HCT116 (cell line): ENCODE results near the gene PAX5. TPM values are rescaled to one million over a fixed set of nuclear protein-coding genes. Genes with fewer than 3 reads are reported as not detected.

Experiments
- ATAC-seq: fragments of 200-7000 bp; cut with Tn5 transposase; 2 replicates; pipeline ENCODE4 v1.9.1; 2020; ENCODE audit warnings: mild to moderate bottlenecking, moderate library complexity
- BruUV-seq: library from RNA; stranded (reverse); fragments of 400-500 nt; replicated peaks from 2 replicates; lab custom pipeline; 2021; lab: Mats Ljungman, UMichigan
- CTCF ChIA-PET: fragments of 300-600 bp; sonication (Branson Sonifier 250); formaldehyde crosslinking; loops from one replicate; lab custom pipeline; 2021; ENCODE audit warnings: antibody characterized with exemption; lab: Charles Lee
- POLR2A ChIA-PET: fragments of 300-600, 350-600 bp; sonication (Branson Sonifier 250); formaldehyde crosslinking; loops from one replicate; lab custom pipeline; 2021; ENCODE audit warnings: antibody characterized with exemption; lab: Charles Lee
- RAD21 ChIA-PET, 2 experiments: fragments of 300-600 bp; sonication (Branson Sonifier 250); formaldehyde crosslinking; loops; one replicate each; lab custom pipeline; 2023; ENCODE audit warnings: low total read pairs in 2 of 2; ENCODE audit not compliant: uncharacterized antibody in 2 of 2, unreplicated experiment in 2 of 2, low non-redundant PET in 1 of 2; lab: Charles Lee
- DNase-seq: peaks from one replicate; pipeline ENCODE4 v3.0.0-alpha.2; 2010; ENCODE audit warnings: low read depth, low spot score
- H2AFZ ChIP-seq: fragments of 200-600 bp; shearing (Covaris generic), sonication (generic); 2 replicates; pipeline ENCODE4 v1.6.1; 2017; ENCODE audit warnings: low read depth, mixed run types, mixed read lengths, antibody characterized with exemption, low read length; ENCODE audit not compliant: poor library complexity, severe bottlenecking
- H3K27ac ChIP-seq: 2 replicates; pipeline ENCODE4 v1.5.1; 2012; ENCODE audit warnings: low read depth, low read length
- H3K27me3 ChIP-seq: fragments of 200-600 bp; sonication (generic); 2 replicates; pipeline ENCODE4 v1.6.1; 2016; ENCODE audit warnings: mixed run types, low read length, mixed read lengths; ENCODE audit not compliant: insufficient read depth
- H3K36me3 ChIP-seq, 2 experiments: fragments of 200-500 bp in 1 of 2; fragments of 200-600 bp in 1 of 2; sonication (Bioruptor generic) in 1 of 2; sonication (generic) in 1 of 2; 2 replicates each; pipeline versions ENCODE4 v1.5.1 to v1.6.1; 2014 to 2016; ENCODE audit warnings: low read length in 2 of 2, inconsistent platforms in 1 of 2, mixed read lengths in 1 of 2, mixed run types in 1 of 2; ENCODE audit not compliant: insufficient read depth in 2 of 2, control insufficient read depth in 1 of 2
- H3K4me1 ChIP-seq, 2 experiments: fragments of 200-600 bp in 1 of 2; sonication (generic) in 1 of 2; 2 replicates each; pipeline versions ENCODE4 v1.5.1 to v1.6.1; 2012 to 2017; ENCODE audit warnings: low read length in 2 of 2, inconsistent platforms in 1 of 2, mild to moderate bottlenecking in 1 of 2, mixed read lengths in 1 of 2, mixed run types in 1 of 2, moderate library complexity in 1 of 2; ENCODE audit not compliant: insufficient read depth in 2 of 2, control insufficient read depth in 1 of 2
- H3K4me2 ChIP-seq: fragments of 200-600 bp; sonication (generic); 2 replicates; pipeline ENCODE4 v1.6.1; 2017; ENCODE audit warnings: mixed run types, low read length, mixed read lengths
- H3K4me3 ChIP-seq, 2 experiments: fragments of 200-600 bp in 1 of 2; sonication (generic) in 1 of 2; replicated peaks in 1 of 2; 2 replicates each; pipeline ENCODE4 v1.5.1; 2011 to 2016; ENCODE audit warnings: low read length in 2 of 2, control low read depth in 1 of 2, low read depth in 1 of 2, mild to moderate bottlenecking in 1 of 2, mixed read lengths in 1 of 2, mixed run types in 1 of 2
- H3K79me2 ChIP-seq: fragments of 200-600 bp; sonication (generic); 2 replicates; pipeline ENCODE4 v1.6.1; 2017; ENCODE audit warnings: mild to moderate bottlenecking, mixed run types, low read length, moderate library complexity, mixed read lengths; ENCODE audit not compliant: insufficient read depth
- H3K9ac ChIP-seq: fragments of 200-600 bp; sonication (generic); 2 replicates; pipeline ENCODE4 v1.6.1; 2016; ENCODE audit warnings: low read length, mixed read lengths
- H3K9me2 ChIP-seq: fragments of 200-600 bp; sonication (generic), shearing (Covaris generic); 2 replicates; pipeline ENCODE4 v1.6.1; 2017; ENCODE audit warnings: mixed run types, mild to moderate bottlenecking, moderate library complexity; ENCODE audit not compliant: insufficient read depth
- H3K9me3 ChIP-seq, 2 experiments: fragments of 200-500 bp in 1 of 2; fragments of 200-600 bp in 1 of 2; sonication (Bioruptor generic) in 1 of 2; sonication (generic) in 1 of 2; 2 replicates each; pipeline ENCODE4 v1.6.1; 2014 to 2017; ENCODE audit warnings: low read length in 2 of 2, mixed read lengths in 2 of 2, inconsistent platforms in 1 of 2, low read depth in 1 of 2, mild to moderate bottlenecking in 1 of 2, mixed run types in 1 of 2, moderate library complexity in 1 of 2; ENCODE audit not compliant: control insufficient read depth in 1 of 2, insufficient read depth in 1 of 2
- H4K20me1 ChIP-seq: fragments of 200-600 bp; sonication (generic), shearing (Covaris generic); 2 replicates; pipeline ENCODE4 v1.6.1; 2017; ENCODE audit warnings: mixed run types, mild to moderate bottlenecking, moderate library complexity; ENCODE audit not compliant: insufficient read depth
- CEBPB ChIP-seq: IDR thresholded peaks from 2 replicates; pipeline ENCODE4 v1.6.1; 2012; ENCODE audit warnings: low read depth
- EGR1 ChIP-seq: IDR thresholded peaks from 2 replicates; pipeline ENCODE4 v1.6.1; 2012; ENCODE audit warnings: low read depth
- ELF1 ChIP-seq: IDR thresholded peaks from 2 replicates; pipeline ENCODE4 v1.6.1; 2012; ENCODE audit warnings: low read depth, borderline replicate concordance
- EZH2 ChIP-seq: fragments of 200-600 bp; sonication (generic); IDR thresholded peaks from 2 replicates; pipeline ENCODE4 v1.6.1; 2017; ENCODE audit warnings: antibody characterized with exemption, mixed run types
- EZH2phosphoT487 ChIP-seq: fragments of 200-600 bp; IDR thresholded peaks from 2 replicates; pipeline ENCODE4 v1.6.1; 2018; ENCODE audit warnings: antibody characterized with exemption, borderline replicate concordance
- JUND ChIP-seq: IDR thresholded peaks from 2 replicates; pipeline ENCODE4 v1.6.1; 2012
- POLR2A ChIP-seq: IDR thresholded peaks from 2 replicates; pipeline ENCODE4 v1.7.0; 2011; ENCODE audit warnings: borderline replicate concordance; ENCODE audit not compliant: insufficient read depth, insufficient read length; ENCODE audit errors: extremely low read depth
- POLR2AphosphoS5 ChIP-seq: IDR thresholded peaks from 2 replicates; pipeline ENCODE4 v1.6.1; 2011; ENCODE audit warnings: mild to moderate bottlenecking, low read depth, low read length, moderate library complexity
- RAD21 ChIP-seq: IDR thresholded peaks from 2 replicates; pipeline ENCODE4 v1.6.1; 2012; ENCODE audit warnings: low read depth, mild to moderate bottlenecking
- SIN3A ChIP-seq: IDR thresholded peaks from 2 replicates; pipeline ENCODE4 v1.6.1; 2012; ENCODE audit warnings: low read depth
- SRF ChIP-seq: IDR thresholded peaks from 2 replicates; pipeline ENCODE4 v1.6.1; 2012; ENCODE audit warnings: low read depth
- TCF7L2 ChIP-seq: IDR thresholded peaks from 2 replicates; pipeline ENCODE4 v1.7.0; 2011; ENCODE audit warnings: borderline replicate concordance, inconsistent platforms; ENCODE audit not compliant: insufficient read depth, insufficient read length; ENCODE audit errors: extremely low read depth
- YY1 ChIP-seq: IDR thresholded peaks from 2 replicates; pipeline ENCODE4 v1.6.1; 2011; ENCODE audit warnings: low read length, low read depth, moderate library complexity, mild to moderate bottlenecking; ENCODE audit not compliant: insufficient replicate concordance; ENCODE audit errors: extremely low read depth
- ZNF274 ChIP-seq: fragments of 200-500 bp; sonication (Bioruptor generic); IDR thresholded peaks from 2 replicates; pipeline ENCODE4 v1.6.1; 2014; ENCODE audit warnings: mild to moderate bottlenecking, low read depth, low read length, inconsistent platforms
- intact Hi-C: fragments of 100-400 bp; cut with micrococcal nuclease; formaldehyde crosslinking; loops from 2 replicates; pipeline ENCODE4 v1.10.0; 2022
- total RNA-seq: library from RNA; stranded (reverse); gene quantifications from one replicate; pipeline ENCODE4 v1.2.1, GENCODE V29; 2021; ENCODE audit not compliant: unreplicated experiment
- TF ChIP-seq, protein P1 (sequence below): IDR thresholded peaks from 2 replicates; pipeline ENCODE4 v1.6.1; 2011; ENCODE audit warnings: mild to moderate bottlenecking, low read length, moderate library complexity; ENCODE audit not compliant: insufficient replicate concordance; ENCODE audit errors: extremely low read depth
- TF ChIP-seq, protein P2 (sequence below), 3 experiments: fragments of 200-600 bp in 1 of 3; sonication (generic) in 1 of 3; IDR thresholded peaks in 2 of 3; conservative IDR thresholded peaks in 1 of 3; 2 replicates each; pipeline ENCODE4 v1.5.1; 2012 to 2017; ENCODE audit warnings: low read depth in 2 of 3, low read length in 2 of 3, antibody characterized with exemption in 1 of 3, borderline replicate concordance in 1 of 3, control low read depth in 1 of 3, mild to moderate bottlenecking in 1 of 3, mixed read lengths in 1 of 3, mixed run types in 1 of 3, moderate library complexity in 1 of 3; ENCODE audit not compliant: insufficient read depth in 1 of 3
- TF ChIP-seq, protein P3 (sequence below): IDR thresholded peaks from 2 replicates; pipeline ENCODE4 v1.6.1; 2012; ENCODE audit warnings: low read depth
- TF ChIP-seq, protein P4 (sequence below): IDR thresholded peaks from 2 replicates; pipeline ENCODE4 v1.6.1; 2012

The PAX5 gene
- total RNA-seq, 1 experiment from 2014 or later: 0.17 TPM

DNA sequence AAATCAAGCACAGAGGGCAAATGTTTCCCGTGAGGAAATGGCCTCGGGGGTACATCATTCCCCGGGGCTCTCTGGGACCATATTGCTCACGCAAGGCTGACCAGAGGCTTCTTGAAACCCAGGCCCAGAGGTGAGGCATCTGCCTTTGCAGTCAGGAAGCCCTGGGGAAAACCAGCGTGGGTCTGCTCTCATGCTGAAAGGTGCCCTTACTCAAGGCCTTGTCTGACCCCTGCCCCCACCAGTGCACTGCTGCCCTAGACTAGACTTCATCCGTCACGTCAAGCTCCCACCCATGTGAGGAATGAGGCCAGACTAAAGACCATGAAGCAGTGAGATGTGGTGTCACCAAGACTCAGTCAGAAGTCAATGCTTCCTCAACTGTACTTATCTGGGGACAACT is 66.1 kb downstream of the PAX5 start:
- no peaks in the 10 kb centered on the region for H3K9me2 ChIP-seq
- H3K79me2 ChIP-seq: no peaks in the 10 kb centered on the region
- no peaks in the 10 kb centered on the region for H3K9me3 ChIP-seq
- ChIA-PET CTCF (no interaction called here), RAD21 (no interaction called here), POLR2A (no interaction called here)
- no TSS peak for BruUV-seq
- no peak overlapping the region for H3K9ac ChIP-seq
- no peak overlapping the region for H3K4me3 ChIP-seq
- no peaks in the 10 kb centered on the region for H3K36me3 ChIP-seq
- peaks cover 0 to 9% of the 10 kb centered on the region in 2 experiments; a peak in 2 of 4 replicates for H3K4me1 ChIP-seq
- H4K20me1 ChIP-seq: no peaks in the 10 kb centered on the region
- no peak overlapping the region for H3K4me2 ChIP-seq
- intact Hi-C loops: no loop called here
- H3K27me3 ChIP-seq: no peaks in the 10 kb centered on the region
- no peak overlapping the region for H2AFZ ChIP-seq
- ATAC-seq (no peak), DNase-seq (no peak)
- no peak for TF ChIP-seq TCF7L2
- TF ChIP-seq JUND: no peak
- no peak for TF ChIP-seq ZNF274
- TF ChIP-seq, protein P1, sequence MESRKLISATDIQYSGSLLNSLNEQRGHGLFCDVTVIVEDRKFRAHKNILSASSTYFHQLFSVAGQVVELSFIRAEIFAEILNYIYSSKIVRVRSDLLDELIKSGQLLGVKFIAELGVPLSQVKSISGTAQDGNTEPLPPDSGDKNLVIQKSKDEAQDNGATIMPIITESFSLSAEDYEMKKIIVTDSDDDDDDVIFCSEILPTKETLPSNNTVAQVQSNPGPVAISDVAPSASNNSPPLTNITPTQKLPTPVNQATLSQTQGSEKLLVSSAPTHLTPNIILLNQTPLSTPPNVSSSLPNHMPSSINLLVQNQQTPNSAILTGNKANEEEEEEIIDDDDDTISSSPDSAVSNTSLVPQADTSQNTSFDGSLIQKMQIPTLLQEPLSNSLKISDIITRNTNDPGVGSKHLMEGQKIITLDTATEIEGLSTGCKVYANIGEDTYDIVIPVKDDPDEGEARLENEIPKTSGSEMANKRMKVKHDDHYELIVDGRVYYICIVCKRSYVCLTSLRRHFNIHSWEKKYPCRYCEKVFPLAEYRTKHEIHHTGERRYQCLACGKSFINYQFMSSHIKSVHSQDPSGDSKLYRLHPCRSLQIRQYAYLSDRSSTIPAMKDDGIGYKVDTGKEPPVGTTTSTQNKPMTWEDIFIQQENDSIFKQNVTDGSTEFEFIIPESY: no peak
- no peak for TF ChIP-seq SRF
- TF ChIP-seq, protein P2, sequence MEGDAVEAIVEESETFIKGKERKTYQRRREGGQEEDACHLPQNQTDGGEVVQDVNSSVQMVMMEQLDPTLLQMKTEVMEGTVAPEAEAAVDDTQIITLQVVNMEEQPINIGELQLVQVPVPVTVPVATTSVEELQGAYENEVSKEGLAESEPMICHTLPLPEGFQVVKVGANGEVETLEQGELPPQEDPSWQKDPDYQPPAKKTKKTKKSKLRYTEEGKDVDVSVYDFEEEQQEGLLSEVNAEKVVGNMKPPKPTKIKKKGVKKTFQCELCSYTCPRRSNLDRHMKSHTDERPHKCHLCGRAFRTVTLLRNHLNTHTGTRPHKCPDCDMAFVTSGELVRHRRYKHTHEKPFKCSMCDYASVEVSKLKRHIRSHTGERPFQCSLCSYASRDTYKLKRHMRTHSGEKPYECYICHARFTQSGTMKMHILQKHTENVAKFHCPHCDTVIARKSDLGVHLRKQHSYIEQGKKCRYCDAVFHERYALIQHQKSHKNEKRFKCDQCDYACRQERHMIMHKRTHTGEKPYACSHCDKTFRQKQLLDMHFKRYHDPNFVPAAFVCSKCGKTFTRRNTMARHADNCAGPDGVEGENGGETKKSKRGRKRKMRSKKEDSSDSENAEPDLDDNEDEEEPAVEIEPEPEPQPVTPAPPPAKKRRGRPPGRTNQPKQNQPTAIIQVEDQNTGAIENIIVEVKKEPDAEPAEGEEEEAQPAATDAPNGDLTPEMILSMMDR (IDR thresholded peaks at IDR 0.05 in 2 of 3, conservative IDR thresholded peaks at IDR 0.05 in 1 of 3; ENCODE audit: borderline replicate concordance in 1 of 3, insufficient read depth in 1 of 3, low read depth in 2 of 3, low read length in 2 of 3): no peak
- no peak for TF ChIP-seq POLR2AphosphoS5
- TF ChIP-seq EZH2phosphoT487: no peak
- no peak for TF ChIP-seq EZH2
- no peak for TF ChIP-seq POLR2A
- TF ChIP-seq RAD21: no peak
- no peak for TF ChIP-seq CEBPB
- TF ChIP-seq, protein P3, sequence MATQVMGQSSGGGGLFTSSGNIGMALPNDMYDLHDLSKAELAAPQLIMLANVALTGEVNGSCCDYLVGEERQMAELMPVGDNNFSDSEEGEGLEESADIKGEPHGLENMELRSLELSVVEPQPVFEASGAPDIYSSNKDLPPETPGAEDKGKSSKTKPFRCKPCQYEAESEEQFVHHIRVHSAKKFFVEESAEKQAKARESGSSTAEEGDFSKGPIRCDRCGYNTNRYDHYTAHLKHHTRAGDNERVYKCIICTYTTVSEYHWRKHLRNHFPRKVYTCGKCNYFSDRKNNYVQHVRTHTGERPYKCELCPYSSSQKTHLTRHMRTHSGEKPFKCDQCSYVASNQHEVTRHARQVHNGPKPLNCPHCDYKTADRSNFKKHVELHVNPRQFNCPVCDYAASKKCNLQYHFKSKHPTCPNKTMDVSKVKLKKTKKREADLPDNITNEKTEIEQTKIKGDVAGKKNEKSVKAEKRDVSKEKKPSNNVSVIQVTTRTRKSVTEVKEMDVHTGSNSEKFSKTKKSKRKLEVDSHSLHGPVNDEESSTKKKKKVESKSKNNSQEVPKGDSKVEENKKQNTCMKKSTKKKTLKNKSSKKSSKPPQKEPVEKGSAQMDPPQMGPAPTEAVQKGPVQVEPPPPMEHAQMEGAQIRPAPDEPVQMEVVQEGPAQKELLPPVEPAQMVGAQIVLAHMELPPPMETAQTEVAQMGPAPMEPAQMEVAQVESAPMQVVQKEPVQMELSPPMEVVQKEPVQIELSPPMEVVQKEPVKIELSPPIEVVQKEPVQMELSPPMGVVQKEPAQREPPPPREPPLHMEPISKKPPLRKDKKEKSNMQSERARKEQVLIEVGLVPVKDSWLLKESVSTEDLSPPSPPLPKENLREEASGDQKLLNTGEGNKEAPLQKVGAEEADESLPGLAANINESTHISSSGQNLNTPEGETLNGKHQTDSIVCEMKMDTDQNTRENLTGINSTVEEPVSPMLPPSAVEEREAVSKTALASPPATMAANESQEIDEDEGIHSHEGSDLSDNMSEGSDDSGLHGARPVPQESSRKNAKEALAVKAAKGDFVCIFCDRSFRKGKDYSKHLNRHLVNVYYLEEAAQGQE: no peak
- TF ChIP-seq, protein P4, sequence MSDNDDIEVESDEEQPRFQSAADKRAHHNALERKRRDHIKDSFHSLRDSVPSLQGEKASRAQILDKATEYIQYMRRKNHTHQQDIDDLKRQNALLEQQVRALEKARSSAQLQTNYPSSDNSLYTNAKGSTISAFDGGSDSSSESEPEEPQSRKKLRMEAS: no peak
- TF ChIP-seq ELF1: no peak
- no peak for TF ChIP-seq EGR1
- no peak for TF ChIP-seq SIN3A
- no peak for TF ChIP-seq YY1
- no peak overlapping the region for H3K27ac ChIP-seq
